NCI-H526 (cell line): ENCODE measurements around the gene ARHGAP15.
"Not testable (repeated sequence)": the region's sequence is repeated elsewhere in the genome, so short reads cannot be mapped to it uniquely, and the experiment has no call there.

Source experiments
- DNase-seq, 2 experiments: peaks; one replicate each; lab custom pipeline; 2025; lab: John Stamatoyannopoulos, UW

ARHGAP15 gene

GRCh38 chr2:143528021-143528420 is 398.8 kb downstream of the ARHGAP15 start:
- no peak for DNase-seq

DNA sequence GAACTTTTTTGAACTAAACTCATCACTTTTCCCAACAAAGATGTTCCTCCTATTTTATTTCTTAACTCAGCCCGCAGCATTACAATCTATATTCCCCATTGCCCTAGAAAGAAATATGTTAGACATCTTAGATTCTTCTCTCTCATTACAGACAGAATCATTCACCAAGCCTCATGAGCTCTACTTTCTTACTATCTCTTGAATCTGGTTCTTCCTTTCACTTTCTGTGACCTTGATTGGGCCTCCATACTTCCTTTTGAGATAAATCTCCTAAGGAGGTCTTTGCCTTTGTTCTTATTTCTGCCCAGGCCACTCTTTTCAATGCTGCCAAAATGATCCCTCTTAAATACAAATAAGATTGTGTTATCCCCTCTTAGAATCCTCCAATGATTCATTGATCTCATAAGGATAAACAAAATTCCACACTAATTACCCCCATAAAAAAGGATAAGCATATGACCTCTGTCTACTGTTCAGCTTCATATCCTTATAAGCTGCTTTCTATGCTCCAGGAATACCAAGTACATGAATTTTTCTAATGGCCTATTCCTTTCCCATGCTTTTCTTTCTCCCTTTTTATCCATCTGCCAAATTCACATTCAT is 400.0 kb downstream of the ARHGAP15 start:
- no peak for DNase-seq

DNA sequence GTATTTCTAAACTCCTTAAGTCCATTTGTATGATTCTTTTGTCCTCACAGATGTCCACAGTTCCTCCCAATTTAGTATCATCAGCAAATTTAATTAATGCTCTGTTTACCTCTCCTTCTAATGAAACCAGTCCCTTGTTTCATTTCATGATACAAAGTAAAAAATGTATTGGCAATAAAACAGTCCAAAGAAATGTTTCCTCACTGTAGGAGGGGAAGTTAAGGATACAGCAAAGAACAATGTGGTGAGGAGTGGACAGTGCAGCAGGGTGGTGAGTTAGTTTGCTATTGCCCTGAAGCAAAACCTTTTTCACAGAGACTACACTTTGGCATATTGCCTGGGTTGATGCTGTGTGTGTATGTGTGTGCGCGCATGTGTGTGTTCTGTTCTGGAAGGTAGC is 401.5 kb downstream of the ARHGAP15 start:
- no peak for DNase-seq

GRCh38 chr2:143532061-143532460 is 402.8 kb downstream of the ARHGAP15 start:
- no peak for DNase-seq

DNA sequence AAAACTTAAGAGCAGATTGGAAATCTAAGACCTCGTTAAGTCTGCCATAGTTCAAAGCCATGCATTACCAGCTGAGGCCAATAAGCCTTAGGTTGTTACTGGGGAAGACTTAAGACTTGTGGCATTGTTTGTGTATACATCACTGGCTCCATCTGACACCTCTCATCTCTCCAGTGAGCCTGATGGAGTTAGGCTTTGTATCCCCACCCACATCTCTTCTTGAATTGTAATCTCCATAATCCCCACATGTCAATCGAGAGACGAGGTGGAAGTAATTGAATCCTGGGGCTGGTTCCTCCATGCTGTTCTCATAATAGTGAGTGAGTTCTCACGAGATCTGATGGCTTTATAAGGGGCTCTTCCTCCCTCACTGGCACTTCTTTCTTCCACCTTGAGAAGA is 404.6 kb downstream of the ARHGAP15 start:
- DNase-seq: no peak

DNA sequence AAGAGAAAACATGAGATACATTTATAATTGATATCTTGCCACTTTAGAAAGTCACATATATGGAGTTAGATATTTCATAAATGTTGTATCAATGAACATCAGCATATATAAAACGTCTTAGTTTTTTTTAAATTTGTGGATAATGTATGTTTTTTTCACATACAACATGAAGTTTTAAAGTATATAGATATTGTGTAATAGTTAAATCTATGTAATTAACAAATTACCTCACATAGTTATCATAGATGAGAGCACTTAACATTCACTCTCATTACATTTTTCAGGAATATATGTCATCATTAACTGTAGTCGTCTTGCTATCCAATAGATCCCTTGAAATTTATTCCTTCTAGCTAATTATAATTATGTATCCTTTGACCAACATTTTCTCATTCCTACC is 406.6 kb downstream of the ARHGAP15 start:
- no peak for DNase-seq

- DNase-seq: not testable (repeated sequence)
These were observed 412.7 kb downstream of the ARHGAP15 start for GRCh38 chr2:143541899-143542298.

- no peak for DNase-seq
These were observed 416.1 kb downstream of the ARHGAP15 start for GRCh38 chr2:143545059-143545948.

DNA sequence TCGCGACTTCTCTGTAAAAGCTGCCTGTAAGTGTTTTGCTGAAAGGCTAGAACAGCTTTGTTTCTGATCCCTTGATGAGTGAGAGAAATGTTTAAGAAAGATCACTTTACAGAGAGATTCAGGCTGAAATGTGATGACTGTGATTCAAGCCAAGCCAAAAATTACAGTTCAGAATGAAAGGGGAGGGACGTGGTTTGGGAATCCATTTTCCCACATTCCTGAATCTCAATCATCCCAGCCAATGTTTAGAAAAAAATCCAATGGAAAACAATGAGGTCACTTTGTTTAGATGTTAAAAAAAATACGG is 416.7 kb downstream of the ARHGAP15 start:
- no peak for DNase-seq

DNA sequence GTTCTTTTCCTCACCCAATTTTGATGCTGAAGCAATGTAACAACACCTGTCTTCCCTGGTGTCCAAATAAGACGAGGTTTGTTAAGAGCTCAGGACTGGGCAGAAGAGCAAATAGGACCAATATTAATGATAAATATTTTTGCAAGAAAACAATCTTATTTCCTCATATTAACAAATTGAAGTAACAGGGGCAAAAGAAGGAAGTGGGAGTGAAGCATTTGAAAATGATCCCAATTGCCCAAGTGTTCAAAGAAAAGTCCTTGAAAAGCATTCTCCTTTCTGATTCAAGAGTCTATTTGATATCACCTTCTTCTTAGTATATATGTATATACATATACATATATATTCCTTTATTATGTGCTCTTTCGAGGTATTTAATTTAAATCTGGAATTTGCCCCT is 418.8 kb downstream of the ARHGAP15 start:
- no peak for DNase-seq

- DNase-seq: no peak
These were observed 421.3 kb downstream of the ARHGAP15 start for GRCh38 chr2:143550500-143550899.

DNA sequence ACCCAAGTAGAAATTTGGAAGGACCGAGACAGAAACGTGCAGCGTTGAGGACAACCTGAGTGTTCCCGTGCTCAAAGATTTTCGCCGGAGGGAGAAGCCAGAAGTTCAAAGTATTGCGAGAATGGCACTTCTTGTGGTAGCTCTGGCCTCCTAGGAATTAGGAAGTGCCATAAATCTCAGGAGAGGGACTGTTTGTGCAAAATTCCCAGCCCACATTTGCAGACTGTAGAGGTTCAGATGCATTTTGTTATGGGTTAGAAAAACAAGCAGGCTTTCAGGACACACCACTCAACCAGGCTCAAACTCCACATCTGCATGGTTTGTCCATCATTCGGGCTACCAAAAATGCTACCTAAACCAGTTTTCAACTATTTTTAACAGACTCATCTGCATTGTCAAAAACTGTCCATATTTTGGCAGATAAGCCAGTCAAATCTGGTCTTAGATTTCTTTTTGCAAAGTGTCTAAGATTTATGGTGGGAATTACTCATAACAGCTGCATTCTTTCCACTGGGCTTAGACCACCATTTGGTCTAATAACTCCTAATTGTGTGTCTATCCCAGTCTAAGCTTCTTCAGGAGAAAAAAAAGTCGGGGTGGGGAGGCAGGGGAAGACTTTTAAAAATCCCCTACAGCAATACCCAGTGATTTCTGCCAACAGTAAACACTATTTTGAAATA is 422.9 kb downstream of the ARHGAP15 start:
- no peak for DNase-seq

- DNase-seq: no peak
These were observed 424.0 kb downstream of the ARHGAP15 start for GRCh38 chr2:143553261-143553660.

DNA sequence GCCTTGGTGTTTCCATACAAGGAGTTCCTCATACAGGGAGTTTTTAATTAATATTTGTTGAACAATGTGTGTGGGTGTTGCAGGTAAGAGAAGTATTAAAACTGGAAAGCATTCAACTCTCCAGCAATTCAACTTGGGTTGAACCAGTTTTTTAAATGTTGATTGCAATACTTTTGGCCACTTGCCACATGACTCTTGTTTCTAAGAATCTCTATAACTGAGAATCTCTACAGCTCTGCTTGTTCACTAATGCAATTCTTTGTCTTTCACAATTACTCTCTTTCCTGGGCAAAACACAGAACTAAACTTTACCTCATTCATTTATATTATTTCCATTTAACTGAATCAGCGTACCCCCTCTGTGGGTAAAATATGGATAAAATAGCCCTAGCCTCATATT is 429.4 kb downstream of the ARHGAP15 start:
- no peak for DNase-seq

- DNase-seq: no peak
These were observed 429.9 kb downstream of the ARHGAP15 start for GRCh38 chr2:143559147-143559546.

- DNase-seq: no peak
These were observed 431.5 kb downstream of the ARHGAP15 start for GRCh38 chr2:143560724-143561123.

DNA sequence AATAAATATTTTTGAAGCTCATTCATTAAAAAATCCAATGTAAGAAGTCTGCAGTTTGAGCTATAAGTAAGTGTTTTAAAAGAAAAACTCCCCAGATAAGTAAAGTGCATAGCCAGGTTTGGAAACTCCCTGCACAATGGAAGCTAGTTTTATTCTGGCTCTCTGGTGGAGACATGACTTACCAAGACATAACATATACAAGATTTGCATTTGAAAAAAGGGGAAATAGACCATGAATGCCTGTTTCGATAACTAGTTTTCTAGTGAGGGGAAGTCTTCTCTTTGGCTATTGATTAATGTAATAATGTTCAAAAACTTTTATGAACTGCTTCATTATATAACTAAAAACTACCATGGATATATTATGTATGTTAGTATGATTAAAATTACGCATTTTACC is 435.2 kb downstream of the ARHGAP15 start:
- no peak for DNase-seq

DNA sequence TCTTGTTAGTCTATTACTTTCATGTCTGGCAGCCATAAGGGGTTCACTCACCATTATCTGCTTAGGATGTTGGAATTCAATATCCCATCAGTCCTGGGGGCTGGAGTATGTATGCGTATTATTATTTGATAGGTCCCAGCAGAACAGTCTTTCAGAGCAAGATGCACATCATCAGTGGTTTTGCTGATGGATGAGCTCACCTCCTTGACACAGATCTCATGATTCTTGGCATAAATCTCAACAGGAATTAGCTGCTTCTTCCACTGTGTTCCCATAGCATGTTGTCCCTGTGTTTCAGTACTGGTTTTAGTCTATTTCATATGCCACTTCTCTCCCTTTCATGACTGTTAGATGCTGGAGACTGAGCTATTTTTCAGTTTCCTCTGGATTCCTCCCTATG is 442.5 kb downstream of the ARHGAP15 start:
- no peak for DNase-seq

- DNase-seq: no peak
These were observed 443.2 kb downstream of the ARHGAP15 start for GRCh38 chr2:143572421-143572820.

GRCh38 chr2:143574069-143574468 is 444.9 kb downstream of the ARHGAP15 start:
- DNase-seq: peak in 1 of 2 experiments; percentile 10

DNA sequence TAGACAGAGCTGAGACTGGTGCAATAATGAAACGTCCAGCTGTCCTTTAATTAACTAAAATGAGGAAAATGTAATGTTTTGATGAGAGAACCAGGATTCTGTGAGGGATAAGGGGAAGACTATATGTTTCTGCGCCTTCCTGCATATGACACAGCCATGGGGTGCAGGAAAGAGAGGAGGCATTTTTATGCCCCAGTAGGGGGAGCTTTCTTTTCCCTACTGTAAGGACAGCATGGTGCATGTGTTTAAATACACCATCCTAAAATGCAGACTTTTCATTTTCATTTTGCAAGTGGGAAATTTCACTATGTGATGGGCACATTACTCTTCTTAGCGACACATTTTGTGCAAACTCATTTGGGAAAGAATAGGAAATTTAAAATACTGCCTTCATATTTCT is 446.1 kb downstream of the ARHGAP15 start:
- DNase-seq: peak in 1 of 2 experiments; percentile 46

DNA sequence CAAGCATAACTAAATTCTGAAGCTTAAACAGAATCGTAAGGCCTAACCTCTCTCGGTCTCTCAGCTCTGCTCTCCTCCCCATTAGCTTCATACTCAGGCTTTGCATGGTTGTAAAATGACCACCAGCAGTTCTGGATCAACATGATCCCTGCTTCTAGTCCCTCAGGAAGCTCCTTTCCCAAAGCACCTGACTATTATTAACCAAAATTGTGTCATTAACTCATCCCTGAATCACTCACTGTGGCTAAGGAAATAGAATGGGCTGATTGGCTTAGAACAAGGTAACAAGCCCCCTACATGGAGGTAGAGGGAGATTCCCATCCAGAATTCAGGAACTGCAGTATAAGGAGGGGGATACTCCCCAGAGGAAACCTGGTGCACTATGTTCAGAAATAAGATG is 448.3 kb downstream of the ARHGAP15 start:
- DNase-seq: no peak

- DNase-seq: no peak
These were observed 450.2 kb downstream of the ARHGAP15 start for GRCh38 chr2:143579456-143579855.
